Measurements from ENCODE around the gene CFD.

DNA sequence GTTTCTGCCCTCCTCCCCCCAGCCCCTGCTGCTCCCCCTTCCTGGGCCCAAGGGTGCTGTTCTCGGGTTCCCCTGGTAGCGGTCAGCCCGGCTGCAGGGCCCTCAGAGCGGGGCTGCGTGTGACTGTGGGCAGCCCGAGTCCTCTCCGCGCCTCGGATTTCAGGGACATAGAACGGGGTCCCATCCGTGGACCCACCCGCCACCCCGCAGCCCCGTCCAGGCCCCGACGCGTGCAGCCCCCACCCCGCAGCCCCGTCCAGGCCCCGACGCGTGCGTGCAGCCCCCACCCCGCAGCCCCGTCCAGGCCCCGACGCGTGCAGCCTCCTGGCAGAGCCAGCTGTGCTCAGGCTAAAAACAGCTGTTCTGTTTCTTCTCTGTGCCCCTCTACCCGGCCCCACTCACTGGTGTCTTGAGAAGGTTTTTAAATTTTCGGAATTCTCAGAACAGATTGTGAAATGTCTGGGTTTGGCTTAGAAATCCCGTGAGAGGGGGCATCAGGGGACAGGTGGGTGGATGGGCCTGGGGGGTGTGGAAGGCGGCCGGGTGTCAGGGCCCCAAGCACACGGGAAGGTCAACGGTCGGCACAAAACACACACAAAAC lies 24.2 kb upstream of the CFD start:
- TF ChIP-seq, protein P1, sequence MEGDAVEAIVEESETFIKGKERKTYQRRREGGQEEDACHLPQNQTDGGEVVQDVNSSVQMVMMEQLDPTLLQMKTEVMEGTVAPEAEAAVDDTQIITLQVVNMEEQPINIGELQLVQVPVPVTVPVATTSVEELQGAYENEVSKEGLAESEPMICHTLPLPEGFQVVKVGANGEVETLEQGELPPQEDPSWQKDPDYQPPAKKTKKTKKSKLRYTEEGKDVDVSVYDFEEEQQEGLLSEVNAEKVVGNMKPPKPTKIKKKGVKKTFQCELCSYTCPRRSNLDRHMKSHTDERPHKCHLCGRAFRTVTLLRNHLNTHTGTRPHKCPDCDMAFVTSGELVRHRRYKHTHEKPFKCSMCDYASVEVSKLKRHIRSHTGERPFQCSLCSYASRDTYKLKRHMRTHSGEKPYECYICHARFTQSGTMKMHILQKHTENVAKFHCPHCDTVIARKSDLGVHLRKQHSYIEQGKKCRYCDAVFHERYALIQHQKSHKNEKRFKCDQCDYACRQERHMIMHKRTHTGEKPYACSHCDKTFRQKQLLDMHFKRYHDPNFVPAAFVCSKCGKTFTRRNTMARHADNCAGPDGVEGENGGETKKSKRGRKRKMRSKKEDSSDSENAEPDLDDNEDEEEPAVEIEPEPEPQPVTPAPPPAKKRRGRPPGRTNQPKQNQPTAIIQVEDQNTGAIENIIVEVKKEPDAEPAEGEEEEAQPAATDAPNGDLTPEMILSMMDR (IDR thresholded peaks at IDR 0.05) = no peak
- no peak for TF ChIP-seq POLR2A (IDR thresholded peaks at IDR 0.05)

Measured in esophagus squamous epithelium (tissue), 4 donors.